H1 (cell line): ENCODE results near the gene TRHDE.

Experiments
- BRCA1 ChIP-seq: IDR thresholded peaks from 2 replicates; pipeline ENCODE4 v1.6.1; 2012; ENCODE audit warnings: low read depth, low read length, improper control_type of control experiment
- CHD2 ChIP-seq: IDR thresholded peaks from 2 replicates; pipeline ENCODE4 v1.6.1; 2012; ENCODE audit warnings: low read length, improper control_type of control experiment
- CTCF ChIP-seq, 3 experiments: IDR thresholded peaks; 1 replicate in 2 of 3; 2 replicates in 1 of 3; pipeline versions ENCODE4 v1.5.1 to v1.6.1; 2011; ENCODE audit warnings: low read length in 3 of 3, mild to moderate bottlenecking in 3 of 3, inconsistent platforms in 2 of 3, low read depth in 1 of 3, moderate library complexity in 1 of 3; ENCODE audit not compliant: insufficient read depth in 1 of 3; ENCODE audit errors: control extremely low read depth in 1 of 3
- EGR1 ChIP-seq: IDR thresholded peaks from 2 replicates; pipeline ENCODE4 v1.6.1; 2011; ENCODE audit warnings: low read depth, low read length, borderline replicate concordance
- EZH2 ChIP-seq: fragments of 200-600 bp; sonication (generic); IDR thresholded peaks from 2 replicates; pipeline ENCODE4 v1.7.1; 2012; ENCODE audit warnings: low read depth, mild to moderate bottlenecking, moderate library complexity, low read length, inconsistent platforms; ENCODE audit not compliant: severe bottlenecking
- NRF1 ChIP-seq: IDR thresholded peaks from 2 replicates; pipeline ENCODE4 v1.6.1; 2011; ENCODE audit warnings: mild to moderate bottlenecking, low read depth, low read length, improper control_type of control experiment
- PHF8 ChIP-seq: fragments of 200-600 bp; sonication (generic); conservative IDR thresholded peaks from 2 replicates; pipeline ENCODE4 v1.7.1; 2012; ENCODE audit warnings: low read depth, mild to moderate bottlenecking, inconsistent platforms, low read length, moderate library complexity
- POLR2A ChIP-seq, 2 experiments: IDR thresholded peaks; 1 replicate in 1 of 2; 2 replicates in 1 of 2; pipeline ENCODE4 v1.6.1; 2011; ENCODE audit warnings: low read depth in 2 of 2, low read length in 2 of 2, mild to moderate bottlenecking in 2 of 2; ENCODE audit errors: control extremely low read depth in 1 of 2
- RFX5 ChIP-seq: IDR thresholded peaks from 2 replicates; pipeline ENCODE4 v1.6.1; 2011; ENCODE audit warnings: low read depth, low read length, improper control_type of control experiment, borderline replicate concordance
- SIN3A ChIP-seq, 2 experiments: IDR thresholded peaks in 1 of 2; conservative IDR thresholded peaks in 1 of 2; 2 replicates each; pipeline ENCODE4 v1.6.1; 2011 to 2012; ENCODE audit warnings: low read length in 2 of 2, improper control_type of control experiment in 1 of 2, low read depth in 1 of 2, mild to moderate bottlenecking in 1 of 2
- TAF7 ChIP-seq: optimal IDR thresholded peaks from 2 replicates; pipeline ENCODE3; 2011; ENCODE audit warnings: low read depth, mild to moderate bottlenecking, inconsistent platforms, low read length, moderate library complexity, borderline replicate concordance

- no peak for TF ChIP-seq POLR2A (IDR thresholded peaks at IDR 0.05; ENCODE audit: control extremely low read depth in 1 of 2, low read depth in 2 of 2, low read length in 2 of 2)
- TF ChIP-seq CHD2: no peak
- no peak for TF ChIP-seq EGR1
- TF ChIP-seq CTCF (IDR thresholded peaks at IDR 0.05; ENCODE audit: control extremely low read depth in 1 of 3, insufficient read depth in 1 of 3, low read depth in 1 of 3, low read length in 3 of 3): no peak
- no peak for TF ChIP-seq TAF7
- TF ChIP-seq RFX5: no peak
- TF ChIP-seq PHF8: no peak
- TF ChIP-seq SIN3A (conservative IDR thresholded peaks at IDR 0.05 in 1 of 2, IDR thresholded peaks at IDR 0.05 in 1 of 2; ENCODE audit: low read depth in 1 of 2, low read length in 2 of 2): no peak
- TF ChIP-seq EZH2: no peak
- no peak for TF ChIP-seq NRF1
- TF ChIP-seq BRCA1: no peak
Observed at GRCh38 chr12:72444125-72444524, 172.0 kb downstream of the TRHDE start.
